GM19397 (cell line): ENCODE measurements around the gene EIF3I.
A peak's percentile ranks its signal among the peaks of the same experiment; 100 is the strongest.

Experiments
- ATAC-seq: cut with Tn5 transposase; IDR thresholded peaks from one replicate; pipeline ENCODE4 v1.9.1; 2021; ENCODE audit warnings: mild to moderate bottlenecking, moderate library complexity; ENCODE audit not compliant: unreplicated experiment

The EIF3I gene

DNA sequence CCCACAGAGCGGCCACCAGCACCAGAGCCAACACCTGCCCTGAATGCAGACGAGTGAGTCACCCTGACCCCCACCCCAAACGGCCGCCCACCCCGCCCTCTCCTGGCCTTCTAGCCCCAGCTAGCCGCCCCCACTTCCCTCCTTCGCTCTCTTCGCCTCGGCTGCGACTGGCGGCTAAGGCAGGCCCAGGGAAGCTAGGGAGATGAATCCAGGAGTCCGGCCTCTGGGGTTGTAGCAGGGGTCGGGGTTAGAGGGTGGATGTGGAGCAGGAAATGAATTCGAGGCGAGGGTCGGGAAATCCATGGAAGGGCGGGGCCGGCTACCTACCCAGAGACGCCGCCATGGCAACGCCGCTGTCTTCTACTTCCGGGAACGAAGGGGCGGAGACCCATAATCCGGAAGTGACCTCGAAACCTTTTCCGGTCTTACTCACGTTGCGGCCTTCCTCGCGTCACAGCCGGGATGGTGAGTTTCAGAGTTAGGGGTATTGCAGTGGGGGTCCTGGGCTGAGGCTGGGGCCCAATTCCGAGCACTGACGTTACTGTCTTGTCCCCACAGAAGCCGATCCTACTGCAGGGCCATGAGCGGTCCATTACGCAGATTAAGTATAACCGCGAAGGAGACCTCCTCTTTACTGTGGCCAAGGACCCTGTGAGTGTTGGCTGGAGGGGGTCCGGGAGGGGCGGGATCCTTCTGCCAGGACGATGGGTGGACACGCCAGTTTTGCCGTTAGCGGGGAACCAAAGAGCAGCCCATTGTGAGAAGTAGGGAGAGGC lies at the start of gene EIF3I, which contains the start of gene TMEM234:
Gene EIF3I (plus strand): TSS at position 428 of the 776 bp plus-strand sequence. CDS start 35 bp downstream, at position 463.
Gene TMEM234 (minus strand): TSS at position 374 of the 776 bp plus-strand sequence. CDS start 31 bp downstream, at position 343.
- ATAC-seq, result peak; percentile 88

DNA sequence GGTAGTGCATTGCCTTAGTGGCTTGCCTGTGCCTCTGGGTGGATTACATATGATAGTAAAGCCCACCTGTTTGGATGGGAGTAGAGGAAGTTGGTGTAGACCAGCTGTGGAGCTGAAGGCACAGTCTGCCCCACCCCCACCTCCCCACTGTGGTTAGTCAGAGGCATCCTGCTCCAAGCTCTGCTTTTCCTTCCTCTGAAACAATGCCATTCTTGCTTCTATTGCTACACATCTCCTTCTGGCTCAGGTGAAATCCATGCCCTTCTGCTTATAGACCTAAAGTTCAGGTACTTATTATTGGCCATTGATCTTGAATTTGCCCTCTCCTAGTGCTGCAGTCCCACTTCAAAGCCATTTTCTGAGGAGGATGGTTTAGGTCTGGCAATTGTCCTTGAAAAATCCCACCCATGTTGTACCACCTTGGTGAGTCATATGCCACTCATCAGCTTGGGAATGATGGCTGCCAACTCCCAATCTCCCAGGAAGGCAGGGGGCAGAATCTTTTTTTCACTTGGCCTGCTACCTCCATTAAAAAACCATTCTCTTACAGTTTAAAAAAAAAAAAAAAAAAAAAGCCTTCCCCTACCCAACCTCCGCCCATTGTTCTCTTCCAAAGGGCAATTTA lies 49.5 kb upstream of the EIF3I start:
- no peak for ATAC-seq

DNA sequence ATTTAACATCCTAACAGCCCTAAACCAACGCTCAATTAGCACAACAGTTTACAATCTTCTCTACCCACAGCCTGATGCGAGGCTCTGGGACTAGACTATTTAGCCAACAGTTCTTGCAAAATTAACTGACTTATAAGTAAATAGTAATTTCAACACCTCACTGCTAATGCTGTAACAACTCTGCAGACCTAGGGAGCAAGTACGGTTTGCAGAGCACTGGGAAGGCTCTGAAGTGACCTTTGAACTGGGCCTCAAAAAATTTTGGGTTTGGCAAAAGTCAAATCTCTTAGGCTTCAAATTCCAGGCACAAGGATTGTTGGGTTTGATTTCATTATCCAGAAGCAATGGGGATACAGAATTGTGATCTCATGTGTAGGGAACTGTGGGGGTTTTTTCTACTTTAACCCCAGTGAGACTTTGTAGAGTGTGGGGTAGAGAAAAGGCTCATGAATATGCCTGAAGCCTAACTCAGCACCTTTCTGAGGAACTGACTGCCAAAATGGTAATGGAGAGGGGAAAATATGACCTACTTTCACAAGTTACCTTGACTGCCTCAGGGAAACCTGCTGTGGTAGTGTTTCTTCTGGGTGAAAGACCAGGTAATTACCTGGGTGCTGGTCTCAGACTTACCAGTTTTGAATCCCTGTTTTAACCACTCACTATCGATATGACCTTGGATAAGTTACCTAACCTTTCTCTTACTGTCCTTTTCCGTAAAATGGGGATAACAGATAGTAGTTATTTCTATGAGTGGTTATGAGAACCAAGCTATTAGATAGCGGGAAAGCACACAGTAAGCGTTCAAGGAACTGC lies 43.6 kb upstream of the EIF3I start:
- no peak for ATAC-seq

DNA sequence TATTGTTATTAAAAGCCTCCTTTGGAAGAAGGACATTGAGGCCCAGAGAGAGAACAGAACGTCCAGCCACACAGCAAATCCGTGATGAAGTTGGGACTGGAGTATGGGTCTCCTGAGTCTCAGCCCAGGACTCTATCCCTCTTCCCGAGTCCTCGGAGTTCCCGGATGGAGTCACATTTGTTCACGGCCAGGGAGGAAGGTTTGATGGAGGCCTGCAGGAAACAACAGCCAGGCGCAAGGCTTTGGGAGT lies 43.1 kb upstream of the EIF3I start:
- no peak for ATAC-seq

- peak; percentile 88 for ATAC-seq
Observed at GRCh38 chr1:32179443-32180185, 42.6 kb upstream of the EIF3I start, which contains the start of gene TXLNA. TXLNA (plus strand) TSS chr1:32179675; CDS start chr1:32180346, 671 bp downstream.

DNA sequence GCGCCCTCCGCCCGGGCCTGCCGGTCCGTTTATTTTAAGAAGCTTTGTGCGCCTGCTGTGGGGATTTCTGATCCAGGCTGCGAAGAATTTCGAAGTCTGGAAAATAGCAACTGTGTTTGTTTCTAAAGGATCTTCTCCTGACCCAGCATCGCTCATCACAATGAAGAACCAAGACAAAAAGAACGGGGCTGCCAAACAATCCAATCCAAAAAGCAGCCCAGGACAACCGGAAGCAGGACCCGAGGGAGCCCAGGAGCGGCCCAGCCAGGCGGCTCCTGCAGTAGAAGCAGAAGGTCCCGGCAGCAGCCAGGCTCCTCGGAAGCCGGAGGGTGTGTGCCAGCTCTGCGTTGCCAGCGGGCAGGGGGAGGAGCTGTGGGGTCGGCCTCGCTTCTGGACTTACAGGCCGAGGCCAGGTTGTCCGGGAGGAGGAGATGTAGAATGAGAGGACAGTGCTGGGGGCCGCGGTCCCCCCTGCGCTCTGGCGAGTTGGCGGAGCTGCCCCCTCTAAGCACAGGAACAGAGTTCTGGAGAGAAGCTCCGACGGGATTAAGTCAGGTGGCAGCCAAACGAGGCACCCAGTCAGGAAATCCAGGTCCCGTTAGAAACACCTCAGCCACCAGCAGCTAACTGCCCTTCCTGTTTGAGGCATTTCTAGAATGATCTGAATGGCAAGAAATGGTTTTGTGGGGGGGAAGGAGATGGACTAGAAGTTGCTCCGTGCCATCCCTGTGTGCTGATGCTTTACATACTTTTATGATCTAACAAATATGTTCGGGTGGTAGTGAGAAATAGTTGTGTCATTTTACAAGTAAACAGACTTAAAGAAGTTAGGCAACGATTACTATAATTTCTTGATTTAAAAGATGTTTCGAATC lies 41.8 kb upstream of the EIF3I start:
- ATAC-seq, result no peak

GRCh38 chr1:32181065-32181464 lies 41.1 kb upstream of the EIF3I start:
- no peak for ATAC-seq

- no peak for ATAC-seq
Observed at GRCh38 chr1:32181563-32181962, 40.6 kb upstream of the EIF3I start.

DNA sequence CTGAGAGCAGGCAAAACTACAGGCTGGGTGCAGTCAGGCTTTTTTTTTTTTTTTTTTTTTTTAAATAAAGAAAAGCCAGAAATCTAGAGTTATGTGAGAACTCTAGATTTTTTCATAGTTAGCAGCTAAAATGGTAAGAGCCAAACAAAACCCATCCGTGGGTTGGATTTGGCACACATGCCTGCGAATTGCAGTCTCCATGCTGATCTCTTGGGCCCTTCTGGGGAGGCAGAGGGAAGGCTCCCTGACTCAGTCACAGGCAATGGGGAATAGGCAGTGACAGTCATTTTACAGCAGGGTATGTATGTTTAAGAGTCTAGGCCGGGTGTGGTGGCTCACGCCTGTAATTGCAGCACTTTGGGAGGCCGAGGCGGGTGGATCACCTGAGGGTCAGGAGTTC lies 40.1 kb upstream of the EIF3I start:
- no peak for ATAC-seq

GRCh38 chr1:32184650-32185049 lies 37.6 kb upstream of the EIF3I start:
- ATAC-seq, result no peak

DNA sequence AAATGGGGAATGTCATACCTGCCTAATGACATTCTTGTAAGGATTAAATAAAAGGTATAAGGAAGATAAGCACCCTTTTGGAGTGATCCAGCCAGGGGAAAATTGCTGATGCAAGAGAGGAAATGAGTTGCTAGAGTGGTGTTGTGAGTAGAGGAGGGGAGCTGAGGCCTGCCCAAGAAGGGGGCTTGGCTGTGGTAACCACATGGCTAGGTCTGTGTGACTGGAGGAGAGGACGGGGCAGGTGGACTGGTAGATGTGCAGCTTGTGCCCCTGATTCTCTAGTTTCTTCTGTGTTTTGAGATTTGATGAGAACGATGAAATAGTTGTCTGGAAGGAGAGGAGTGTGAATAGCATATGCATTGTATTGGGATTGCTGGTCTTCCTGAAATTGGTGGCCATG lies 36.1 kb upstream of the EIF3I start:
- ATAC-seq, result no peak

DNA sequence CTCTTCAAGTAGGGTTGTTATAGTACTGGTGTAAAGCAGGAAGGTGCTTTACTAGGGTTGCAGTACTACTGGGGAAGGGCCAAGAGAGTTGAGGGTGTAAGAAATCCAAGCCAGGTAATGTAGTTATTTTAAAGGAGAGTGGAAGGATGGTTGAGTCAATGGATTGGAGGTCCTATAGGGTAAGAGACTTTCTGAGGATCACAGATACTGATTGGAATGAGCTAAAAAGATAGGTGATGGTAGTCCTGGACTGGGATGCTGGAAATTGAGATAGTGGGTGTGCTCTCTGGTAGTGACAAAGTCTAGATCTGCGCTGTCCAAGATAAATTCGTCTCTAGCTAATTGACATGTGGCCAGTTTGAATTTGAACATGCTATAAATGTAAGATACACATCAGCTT lies 35.7 kb upstream of the EIF3I start:
- ATAC-seq, result no peak

- ATAC-seq, result no peak
Observed at GRCh38 chr1:32187850-32188249, 34.4 kb upstream of the EIF3I start.

GRCh38 chr1:32192220-32192948 lies 29.8 kb upstream of the EIF3I start:
- no peak for ATAC-seq

DNA sequence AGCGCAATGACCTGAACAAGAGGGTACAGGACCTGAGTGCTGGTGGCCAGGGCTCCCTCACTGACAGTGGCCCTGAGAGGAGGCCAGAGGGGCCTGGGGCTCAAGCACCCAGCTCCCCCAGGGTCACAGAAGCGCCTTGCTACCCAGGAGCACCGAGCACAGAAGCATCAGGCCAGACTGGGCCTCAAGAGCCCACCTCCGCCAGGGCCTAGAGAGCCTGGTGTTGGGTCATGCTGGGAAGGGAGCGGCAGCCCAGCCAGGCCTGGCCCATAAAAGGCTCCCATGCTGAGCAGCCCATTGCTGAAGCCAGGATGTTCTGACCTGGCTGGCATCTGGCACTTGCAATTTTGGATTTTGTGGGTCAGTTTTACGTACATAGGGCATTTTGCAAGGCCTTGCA lies 27.2 kb upstream of the EIF3I start:
- ATAC-seq, result no peak

- no peak for ATAC-seq
Observed at GRCh38 chr1:32195531-32195930, 26.7 kb upstream of the EIF3I start.

- no peak for ATAC-seq
Observed at GRCh38 chr1:32195972-32196823, 26.0 kb upstream of the EIF3I start.

- ATAC-seq, result no peak
Observed at GRCh38 chr1:32197074-32197473, 25.1 kb upstream of the EIF3I start.
